HCEC 1CT (cell line): ENCODE results near the gene ABI1.
"Not testable (repeated sequence)": the region's sequence is repeated elsewhere in the genome, so short reads cannot be mapped to it uniquely, and the experiment has no call there.

Experiments used
- DNase-seq: peaks from one replicate; pipeline ENCODE4 v3.0.0-alpha.2; 2017

ABI1 gene

DNA sequence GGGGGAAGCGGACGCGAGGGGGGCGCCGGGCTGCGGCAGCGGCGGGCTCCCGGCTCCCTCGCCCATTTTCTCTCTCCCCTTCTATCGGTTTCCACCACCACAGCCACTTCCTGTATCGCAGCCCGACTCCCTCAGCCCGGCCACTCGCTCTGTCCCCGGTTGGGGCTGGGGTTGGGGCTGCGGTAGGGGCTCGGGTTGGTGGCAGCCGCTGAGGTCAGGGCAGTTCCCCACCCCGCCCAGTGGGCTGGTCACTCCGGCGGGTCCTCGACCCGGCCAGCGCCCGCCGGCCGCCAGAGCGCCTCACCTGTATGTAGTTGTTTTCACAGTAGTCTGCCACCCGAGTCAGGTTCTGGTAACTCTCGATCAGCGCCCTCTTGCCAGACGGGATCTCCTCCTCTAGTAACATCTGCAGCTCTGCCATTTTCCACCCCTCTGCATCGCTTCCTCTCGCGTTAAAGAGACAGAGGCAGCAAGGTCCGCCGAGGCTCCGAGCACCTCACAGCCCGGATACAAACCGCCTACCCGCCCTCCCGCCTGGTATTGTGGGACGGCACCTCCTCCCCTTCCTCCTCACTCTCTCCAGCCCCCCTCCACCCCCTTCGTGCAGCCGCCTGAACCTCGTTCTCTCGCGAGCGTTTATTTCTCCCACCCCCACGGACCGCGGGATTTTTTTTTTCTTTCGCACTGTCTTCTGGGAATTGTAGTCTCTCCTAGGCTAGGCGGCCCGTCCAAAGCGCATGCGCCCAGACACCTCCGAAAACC lies at the start of gene ABI1:
ABI1 (minus strand) TSS at position 516 of the 762 bp plus-strand sequence; CDS start at position 421, 95 bp downstream.
- DNase-seq = peak; percentile 96

- no peak for DNase-seq
Observed at GRCh38 chr10:26909753-26910152, 49.0 kb upstream of the ABI1 start.

DNA sequence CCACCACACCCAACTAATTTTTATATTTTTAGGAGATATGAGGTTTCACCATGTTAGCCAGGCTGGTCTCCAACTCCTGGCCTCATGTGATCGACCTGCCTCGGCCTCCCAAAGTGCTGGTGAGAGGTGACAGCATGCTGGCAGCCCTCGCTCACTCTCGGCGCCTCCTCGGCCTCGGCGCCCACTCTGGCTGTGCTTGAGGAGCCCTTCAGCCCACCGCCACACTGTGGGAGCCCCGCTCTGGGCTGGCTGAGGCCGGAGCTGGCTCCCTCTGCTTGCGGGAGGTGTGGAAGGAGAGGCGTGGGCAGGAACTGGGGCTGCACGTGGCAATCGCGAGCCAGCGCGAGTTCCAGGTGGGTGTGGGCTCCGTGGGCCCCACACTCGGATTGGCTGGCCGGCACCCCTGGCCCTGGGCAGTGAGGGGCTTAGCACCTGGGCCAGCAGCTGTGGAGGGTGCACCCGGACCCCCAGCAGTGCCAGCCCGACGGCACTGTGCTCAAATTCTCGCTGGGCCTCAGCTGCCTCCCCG lies 44.6 kb upstream of the ABI1 start:
- DNase-seq = not testable (repeated sequence)

DNA sequence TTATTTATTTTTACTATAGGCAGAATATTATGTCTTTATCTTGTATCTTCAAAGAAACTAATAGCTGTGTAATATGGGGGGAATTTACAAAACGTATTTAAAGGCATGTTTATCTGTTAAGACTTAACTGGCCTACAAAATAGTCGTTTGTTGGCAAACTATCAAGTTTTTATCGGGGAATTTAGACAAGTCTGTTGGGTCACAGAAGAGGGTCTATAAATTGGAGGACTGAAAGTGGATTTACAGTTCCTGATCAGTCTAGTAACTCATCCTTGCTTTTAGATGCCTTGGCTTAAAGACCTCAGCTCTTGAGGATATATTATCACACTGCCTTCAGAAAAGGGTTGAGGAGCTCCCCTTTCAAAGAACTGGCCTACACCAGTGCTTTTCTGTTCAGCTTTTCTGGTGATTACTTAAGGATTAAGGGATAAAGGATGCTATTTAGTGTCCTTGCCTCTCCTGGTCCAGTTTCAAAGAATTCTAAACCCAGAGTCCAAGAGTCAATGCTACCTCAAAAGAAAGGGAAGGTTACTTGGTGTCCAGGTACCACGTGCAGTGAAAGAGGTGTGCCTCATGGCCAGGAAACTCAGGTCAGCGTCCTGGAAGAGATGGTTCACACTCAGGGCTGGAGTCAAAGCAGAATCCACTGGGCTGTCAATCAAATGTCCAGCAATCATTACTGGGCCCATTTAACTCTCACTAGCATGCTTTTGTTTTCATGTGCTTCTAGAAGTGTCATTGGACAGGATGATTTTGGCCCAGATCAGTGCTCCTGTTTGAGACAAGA lies 42.9 kb upstream of the ABI1 start:
- DNase-seq = no peak

DNA sequence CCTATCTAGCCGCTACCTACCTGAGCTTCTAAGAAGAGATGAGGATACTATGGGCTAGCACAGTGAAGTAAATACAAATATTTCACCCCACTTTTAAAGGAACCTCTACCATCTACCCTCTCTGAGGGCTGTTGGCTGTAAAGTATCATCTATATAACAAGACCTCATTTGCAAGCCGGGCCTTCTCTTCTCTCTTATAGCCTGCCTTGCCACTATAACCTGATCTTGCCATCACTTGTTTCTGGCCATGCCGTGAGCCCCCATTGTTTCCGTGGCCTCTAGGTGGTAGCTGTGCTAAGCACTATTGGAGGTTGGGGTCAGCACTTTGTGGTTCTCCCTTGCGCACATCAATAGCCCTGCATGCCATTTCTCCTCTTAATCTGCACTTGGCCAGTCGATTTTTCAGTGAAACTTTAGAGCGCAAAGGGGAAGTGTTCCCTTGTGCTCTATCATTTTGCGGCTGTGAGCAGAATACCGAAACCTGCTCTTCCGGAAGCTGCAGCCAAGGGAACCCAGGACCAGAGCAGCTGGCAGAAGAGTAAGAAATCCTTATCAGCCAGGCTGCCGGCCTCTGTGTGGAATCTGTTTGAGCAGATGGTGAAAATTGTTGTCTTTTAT lies 31.7 kb upstream of the ABI1 start:
- not testable (repeated sequence) for DNase-seq

GRCh38 chr10:26890956-26891355 lies 30.2 kb upstream of the ABI1 start:
- DNase-seq = peak; percentile 32

DNA sequence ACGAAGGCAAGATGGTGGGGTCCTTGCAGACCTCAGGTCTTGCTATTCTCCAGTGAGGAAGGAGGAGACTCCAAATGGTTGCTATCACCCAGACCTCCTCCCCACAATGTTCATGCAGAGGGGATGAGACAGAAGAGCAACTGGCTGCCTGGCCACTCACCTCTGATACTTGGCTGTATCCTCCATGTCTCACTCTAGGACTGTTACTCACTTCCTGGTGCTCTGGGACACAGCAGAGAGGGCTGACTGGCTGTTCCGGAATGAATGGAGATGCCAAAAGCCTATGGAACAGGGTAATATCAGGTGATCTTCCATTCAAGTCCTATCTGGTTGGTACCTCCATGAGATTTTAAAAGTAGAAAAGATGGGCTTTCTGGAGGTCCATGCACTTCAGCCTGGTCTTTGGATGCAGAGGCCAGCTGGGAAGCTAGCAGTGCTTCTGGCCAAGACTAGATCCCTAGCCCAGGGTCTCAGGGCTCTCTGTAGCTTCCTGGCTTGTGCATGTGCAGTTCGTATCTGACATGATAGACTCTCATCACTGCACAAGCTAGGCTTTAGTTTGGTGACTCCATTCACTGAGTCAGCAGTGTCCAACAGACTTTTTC lies 27.0 kb upstream of the ABI1 start:
- DNase-seq = no peak

DNA sequence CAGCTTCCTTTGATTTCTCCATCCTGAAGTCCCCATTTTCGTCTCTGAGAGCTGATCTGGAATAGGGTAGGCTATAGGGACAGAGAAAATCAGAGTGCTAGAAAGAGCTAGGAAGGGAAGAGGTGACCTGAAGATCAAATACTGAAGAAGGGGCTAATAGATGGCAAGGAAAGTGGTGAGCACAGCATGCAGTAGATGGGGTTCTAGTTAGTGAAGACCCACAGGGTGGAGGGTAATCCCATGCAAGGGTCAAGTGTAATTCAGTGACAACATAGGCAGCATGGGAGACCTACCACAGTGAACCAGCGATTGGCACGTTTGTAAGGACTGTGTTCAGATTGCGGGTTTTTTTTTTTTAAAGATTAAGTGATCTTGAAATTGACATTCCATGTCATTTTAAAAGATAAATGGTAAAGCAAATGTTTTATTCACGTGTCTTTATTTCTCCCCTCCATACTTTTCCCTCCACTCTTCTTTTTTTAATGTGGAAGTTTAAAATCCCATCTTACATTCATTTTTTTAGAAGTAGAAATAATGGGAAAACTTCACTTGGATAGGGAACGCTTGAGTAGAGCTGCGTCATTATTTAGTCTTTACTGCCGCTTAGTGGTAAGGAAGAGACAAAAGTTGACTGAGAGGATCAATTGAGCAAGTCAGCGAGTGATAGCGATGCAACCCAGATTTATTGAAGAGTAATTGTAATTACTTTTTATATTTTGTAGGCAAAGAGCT lies 21.0 kb upstream of the ABI1 start:
- peak; percentile 68 for DNase-seq

DNA sequence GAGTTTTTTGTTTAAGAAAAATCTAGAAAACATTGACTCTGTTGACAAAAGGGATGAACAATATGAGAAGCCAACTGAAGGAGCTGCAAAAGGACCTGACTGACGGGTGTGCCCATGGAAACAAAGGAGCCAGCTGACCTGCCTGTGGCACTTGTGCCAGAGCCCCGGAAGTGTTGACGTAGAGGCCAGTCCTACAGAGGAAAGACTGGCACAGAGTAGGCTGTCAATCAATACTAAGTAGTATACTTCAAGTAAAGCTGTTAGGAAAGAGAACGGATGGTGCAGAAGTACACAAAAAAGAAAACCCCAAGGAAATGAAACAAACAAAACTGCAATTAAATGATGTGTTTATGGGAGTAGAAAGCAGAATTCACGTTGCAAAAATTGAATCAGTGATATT lies 19.0 kb upstream of the ABI1 start:
- DNase-seq = no peak

DNA sequence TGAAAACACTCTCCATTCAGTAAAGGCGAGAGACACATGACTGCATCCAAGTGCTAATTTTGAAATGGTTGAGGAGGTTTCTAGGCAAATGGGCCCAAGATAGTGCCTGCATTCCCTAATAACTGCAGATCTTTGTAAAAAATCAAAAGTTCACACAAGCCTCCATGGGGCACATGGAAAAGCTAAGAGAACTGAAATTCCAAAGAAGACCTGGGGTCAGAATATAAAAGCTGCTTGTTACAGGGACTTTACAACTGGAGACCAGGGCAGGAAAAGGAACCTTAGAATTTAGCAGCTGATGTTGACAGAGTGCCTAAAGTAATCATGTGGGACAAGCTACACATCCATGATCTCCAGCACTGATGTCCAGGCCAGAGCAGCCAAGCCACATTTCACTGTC lies 10.0 kb upstream of the ABI1 start:
- DNase-seq = no peak

GRCh38 chr10:26869528-26869927 lies 8.8 kb upstream of the ABI1 start:
- no peak for DNase-seq

DNA sequence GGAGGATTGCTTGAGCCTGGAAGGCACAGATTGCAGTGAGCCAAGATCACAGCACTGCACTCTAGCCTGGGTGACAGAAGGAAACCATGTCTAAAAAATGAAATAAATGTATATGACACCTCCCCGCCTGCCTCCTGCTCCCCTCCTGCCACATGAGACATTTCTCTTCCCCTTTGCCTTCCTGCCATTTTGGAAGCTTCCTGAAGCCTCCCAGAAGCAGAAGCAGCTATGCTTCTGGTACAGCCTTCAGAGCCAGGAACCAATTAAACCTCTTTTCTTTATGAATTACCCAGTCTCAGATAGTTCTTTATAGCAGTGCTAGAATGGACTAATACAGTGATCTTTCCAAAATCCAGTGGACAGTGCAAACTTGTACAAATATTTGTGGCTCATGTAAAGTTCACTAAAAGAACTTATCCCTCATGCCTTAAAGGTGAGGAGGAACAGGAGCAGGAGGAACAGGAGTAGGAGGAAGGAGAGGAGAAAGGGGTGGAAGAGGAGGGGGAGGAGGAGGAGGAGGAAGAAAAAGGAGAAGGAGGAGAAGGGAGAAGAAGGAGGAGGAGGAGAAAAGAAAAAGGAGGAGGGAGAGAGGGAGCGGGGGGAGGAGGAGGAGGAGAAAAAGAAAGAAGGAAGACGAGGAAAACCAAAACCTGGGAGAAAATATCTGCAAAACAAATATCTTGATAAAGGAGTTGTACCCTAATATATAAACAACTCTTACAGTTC lies 2.8 kb upstream of the ABI1 start:
- DNase-seq = no peak

- DNase-seq = no peak
Observed at GRCh38 chr10:26861205-26861998, 644 bp upstream of the ABI1 start.

DNA sequence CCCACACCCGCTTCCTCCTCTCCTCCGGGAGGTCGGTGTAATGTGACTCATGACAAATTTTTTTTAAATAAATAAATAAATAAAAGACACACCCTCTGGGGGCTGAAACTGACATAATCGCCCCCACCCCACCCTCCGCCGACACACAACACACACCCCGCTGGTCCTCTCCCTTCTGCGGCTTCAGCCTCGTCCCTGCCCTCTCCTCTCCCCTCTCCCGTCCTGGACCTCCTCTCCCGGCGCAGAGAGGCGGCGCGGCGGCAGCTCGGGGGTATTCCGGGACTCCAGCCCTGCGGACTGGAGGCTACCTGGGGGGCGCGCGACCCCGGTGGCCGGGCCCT lies 686 bp downstream of the ABI1 start:
- peak; percentile 72 for DNase-seq

- DNase-seq = no peak
Observed at GRCh38 chr10:26859241-26860101, 1.3 kb downstream of the ABI1 start.

- DNase-seq = no peak
Observed at GRCh38 chr10:26858707-26859034, 2.1 kb downstream of the ABI1 start.

GRCh38 chr10:26857991-26858706 lies 2.6 kb downstream of the ABI1 start:
- peak; percentile 51 for DNase-seq

DNA sequence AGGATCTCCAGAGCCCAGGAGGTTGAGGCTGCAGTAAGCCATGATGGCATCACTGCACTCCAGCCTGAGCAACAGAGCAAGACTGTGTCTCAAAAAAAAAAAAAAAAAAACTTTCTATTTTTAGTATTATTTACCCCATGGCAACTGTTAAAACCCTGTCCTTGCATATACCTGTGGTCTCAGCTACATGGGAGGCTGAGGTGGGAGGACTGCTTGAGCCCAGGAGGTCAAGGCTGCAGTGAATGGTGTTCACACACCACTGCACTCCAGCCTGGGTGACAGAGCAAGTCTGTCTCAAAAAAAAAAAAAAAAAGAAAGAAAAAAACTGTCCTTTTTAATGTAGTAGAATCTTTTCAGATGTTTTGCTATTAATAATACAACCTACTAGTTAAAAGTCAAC lies 3.2 kb downstream of the ABI1 start:
- DNase-seq = not testable (repeated sequence)

DNA sequence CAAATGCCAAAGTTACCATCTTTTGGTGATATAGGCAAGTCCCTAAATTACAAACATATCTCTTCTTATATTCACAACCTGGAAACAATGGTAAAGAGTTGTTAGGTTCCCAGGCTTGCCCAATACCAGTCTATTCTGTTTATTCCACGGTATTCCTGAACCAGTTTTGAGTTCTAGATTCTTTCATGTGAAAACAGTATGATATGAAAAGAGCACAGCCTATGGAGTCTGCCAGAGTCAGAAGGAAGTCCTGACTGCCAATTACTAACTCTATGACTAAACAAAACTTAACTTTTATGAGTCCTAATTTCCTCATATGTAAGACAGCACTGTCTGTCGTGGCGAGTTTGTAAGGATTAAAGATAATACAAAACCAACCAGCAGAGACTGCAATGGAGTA lies 5.6 kb downstream of the ABI1 start:
- DNase-seq = peak; percentile 56
